Stimulated activated CD4-positive, alpha-beta T cell treated with anti-CD3 and anti-CD28 coated beads, Interleukin-2, amount 100 ng/mL, for 4 hours (primary cell): ENCODE data around the gene EXOC6B.
"Not testable (repeated sequence)": the region's sequence is repeated elsewhere in the genome, so short reads cannot be mapped to it uniquely, and the experiment has no call there.

Experiments used
- DNase-seq: peaks from one replicate; pipeline ENCODE4 v3.0.0-alpha.2; 2020; ENCODE audit warnings: low read depth

The EXOC6B gene

DNA sequence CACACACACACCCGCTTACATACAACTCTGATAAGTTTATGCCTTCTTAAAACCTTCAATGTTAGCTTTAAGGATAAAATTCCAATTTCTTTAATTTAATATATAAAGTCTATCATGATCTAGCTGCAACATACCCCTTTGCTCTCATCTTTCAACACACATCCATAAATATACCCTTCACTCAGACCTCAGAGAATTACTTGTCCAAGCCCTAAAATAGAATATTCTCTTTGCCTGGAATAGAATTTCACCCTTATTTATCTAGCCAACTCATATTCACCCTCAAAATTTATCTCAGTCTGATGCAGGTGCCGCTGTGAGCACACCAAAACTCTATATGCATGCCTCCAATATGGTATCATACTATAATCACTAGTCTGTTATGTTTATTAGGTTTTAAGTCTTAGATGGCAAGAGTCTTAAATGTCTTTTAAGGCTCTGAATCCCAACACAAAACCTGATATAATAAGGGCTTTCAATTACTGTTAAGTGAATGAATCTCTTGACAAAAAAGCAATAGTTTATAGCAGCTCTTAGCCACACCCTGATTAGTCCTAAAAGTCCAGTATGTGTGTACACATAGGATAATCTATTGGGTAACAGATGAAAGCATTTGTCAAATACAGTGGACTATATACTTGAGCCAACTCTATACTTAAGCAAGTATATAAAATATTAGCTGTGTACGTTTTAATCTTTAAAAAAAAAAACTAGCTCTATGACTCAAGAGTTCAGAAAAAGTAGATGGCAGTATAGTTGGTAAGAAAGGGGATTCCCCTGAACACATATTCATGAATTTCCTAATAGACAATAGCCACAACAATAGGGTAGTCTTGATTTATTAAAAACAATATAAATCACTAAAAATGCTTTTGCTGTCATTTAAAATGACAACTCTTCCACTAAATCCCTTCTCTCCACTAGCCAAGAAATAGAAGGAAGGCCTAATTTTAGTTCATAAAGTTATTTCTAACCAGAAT lies 144.5 kb downstream of the EXOC6B start:
- no peak for DNase-seq

DNA sequence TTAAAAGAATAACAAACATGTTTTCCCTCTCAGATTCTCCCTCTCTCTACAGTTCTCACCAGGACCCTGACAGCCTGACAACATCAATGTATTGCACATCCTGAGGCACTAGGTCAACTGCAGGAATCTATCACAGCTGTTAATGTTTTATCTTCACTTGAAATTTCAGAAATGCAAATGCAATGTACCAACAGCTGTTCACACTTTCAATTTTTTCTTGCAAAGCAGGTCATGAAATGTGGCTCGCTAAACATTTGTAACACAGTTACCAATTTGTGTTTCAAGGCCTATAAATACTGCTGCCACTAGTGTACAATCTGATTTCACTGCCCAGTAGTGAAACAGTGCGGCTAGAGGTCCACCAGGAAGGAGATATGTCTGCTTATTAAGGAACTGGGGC lies 147.8 kb downstream of the EXOC6B start:
- DNase-seq: no peak

DNA sequence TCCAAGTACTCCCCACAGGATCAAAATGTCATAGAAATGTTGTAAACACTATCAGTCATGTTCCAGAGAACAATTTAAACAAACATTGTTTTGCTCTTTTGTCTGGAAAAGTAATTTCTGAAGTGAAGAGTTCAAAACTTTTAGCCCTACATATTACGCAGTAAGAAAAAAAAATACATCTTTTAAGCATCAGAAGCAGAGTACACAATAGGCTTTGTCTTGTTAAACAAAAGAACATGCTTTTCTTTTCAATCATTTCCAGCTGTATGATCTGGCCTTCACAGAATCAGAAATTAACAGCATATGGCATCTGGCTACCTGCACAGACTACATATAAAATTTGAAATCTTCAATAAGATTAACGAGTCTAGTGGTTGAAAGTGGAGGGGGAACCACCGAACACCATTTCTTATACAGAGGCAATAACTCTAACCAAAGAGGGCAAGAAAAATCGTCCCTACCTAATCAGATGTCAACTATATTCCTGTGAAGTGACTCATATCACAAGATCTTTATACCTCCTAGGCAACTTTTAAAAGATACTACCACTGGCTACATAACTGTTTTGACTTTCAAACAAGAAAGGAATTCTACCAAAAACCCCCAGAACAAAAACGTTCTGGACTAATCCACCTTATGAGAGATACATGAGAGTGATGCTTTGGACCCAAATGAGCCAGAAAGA lies 149.3 kb downstream of the EXOC6B start:
- DNase-seq: no peak

DNA sequence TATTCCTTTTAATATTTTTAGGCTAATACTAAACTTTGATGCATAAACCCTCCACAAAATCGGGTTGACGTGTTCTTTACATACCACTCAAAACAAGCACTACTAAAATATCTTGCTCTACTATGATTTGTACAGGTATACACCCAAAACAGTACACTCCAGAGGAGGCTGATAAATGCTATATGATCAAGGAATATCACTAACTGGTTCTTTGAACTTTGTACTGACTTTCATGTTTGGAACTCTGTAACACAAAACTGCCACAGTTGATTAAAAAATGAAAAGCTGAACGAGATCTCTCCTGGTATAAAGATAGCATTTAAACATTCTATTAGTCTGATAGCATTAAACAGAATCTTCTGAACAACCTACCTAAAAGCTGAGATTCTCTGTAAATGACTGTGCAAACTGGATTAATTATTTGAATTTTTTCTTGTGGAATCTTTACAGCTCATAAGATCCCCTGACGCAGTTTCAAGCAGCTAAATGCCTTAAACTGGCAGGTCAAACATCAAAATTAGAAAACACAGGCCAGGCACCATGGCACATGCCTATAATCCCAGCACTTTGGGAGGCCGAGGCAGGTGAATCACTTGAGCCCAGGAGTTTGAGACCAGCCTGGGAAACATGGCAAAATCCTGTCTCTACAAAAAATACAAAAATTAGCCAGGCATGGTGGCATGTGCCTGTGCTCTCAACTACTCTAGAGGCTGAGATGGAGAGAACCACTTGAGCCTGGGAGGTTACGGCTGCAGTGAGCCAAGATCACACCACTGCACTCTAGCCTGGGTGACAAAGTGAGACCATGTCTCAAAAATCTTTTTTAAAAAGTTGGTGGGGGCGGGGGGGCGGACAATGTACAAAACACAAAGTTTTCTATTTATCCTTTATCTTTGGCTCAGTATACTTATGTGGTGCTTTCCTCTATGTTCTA lies 150.6 kb downstream of the EXOC6B start:
- DNase-seq: no peak

DNA sequence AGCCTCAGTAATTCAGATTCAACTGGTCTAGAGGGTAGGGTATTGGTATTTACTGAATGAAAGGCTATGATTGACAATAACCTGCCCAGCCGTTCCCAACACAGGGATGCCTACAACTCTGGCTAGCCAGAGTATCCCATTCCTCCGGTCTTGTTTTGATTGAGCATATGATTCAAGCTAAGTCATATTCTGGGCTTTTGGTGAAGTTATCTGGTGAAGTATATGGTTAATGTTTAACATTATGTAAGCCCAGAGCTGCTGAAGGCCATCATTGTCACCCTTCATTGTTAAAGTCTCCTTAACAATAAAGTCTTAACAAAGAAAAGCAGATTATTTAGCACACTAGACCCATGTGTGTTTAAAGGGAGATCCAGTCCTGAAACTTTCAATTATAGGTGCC lies 152.6 kb downstream of the EXOC6B start:
- no peak for DNase-seq

DNA sequence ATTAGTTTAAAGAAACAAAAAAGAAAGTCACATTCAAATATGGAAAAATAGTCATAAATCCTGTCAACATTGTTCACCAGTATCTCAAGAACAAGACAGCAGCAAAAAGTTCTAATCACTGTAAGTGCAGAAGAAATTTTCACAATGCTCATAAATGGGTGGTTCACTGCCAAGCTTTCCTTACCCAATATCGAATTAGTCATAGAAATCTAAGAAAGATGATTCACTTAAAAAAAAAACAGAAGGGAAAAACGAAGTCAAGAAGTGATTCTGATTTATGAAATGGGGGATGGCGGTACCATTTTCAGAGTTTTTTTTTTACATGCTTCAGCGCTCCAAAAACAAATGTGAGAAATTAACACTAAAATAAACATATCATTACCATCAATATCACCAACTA lies 156.7 kb downstream of the EXOC6B start:
- no peak for DNase-seq

DNA sequence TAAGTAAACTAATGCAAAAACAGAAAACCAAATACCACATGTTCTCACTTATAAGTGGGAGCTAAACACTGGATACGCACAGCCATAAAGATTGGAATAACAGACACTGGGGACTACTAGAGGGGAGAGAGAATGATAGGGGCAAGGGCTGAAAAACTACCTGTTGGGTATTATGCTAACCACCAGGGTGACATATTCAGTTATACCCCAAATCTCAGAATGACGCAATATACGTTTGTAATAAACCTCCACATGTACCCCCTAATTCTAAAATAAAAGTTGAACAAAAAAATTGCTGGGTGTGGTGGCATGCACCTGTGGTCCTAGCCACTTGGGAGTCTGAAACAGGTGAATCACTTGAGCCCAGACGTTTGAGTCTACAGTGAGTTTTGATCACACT lies 157.2 kb downstream of the EXOC6B start:
- DNase-seq: no peak

DNA sequence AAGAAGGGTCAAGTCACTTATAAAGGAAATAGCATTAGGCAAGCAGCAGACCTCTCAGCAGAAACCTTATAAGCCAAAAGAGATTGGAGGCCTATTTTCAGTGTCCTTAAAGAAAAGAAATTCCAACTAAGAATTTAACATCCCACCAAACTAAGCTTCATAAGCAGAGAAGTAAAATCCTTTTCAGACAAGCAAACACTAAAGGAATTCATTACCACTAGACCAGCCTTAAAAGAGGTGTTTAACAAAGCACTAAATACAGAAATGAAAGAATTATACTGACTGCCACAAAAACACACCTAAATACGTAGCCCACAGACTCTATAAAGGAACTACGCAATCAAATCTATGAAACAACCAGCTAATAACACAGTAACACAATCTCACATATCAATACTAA lies 160.4 kb downstream of the EXOC6B start:
- DNase-seq: no peak

DNA sequence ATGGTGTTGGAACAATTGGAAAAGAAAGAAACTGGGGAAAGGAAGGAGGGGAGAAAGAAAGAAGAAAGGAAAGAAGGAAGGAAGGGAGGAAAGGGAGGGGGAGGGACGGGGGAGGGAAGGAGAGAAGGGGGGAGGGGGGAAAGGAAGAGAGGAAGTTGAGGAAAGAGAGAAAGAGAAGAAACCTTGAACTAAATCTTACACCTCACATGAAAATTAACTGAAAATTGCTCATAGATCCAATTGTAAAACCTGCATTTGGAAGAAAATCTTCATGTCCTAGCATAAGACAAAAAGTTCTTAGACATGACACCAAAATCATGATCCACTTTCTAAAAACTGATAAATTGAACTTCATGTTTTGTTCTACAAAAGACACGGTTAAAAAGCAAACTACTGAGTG lies 163.8 kb downstream of the EXOC6B start:
- no peak for DNase-seq

DNA sequence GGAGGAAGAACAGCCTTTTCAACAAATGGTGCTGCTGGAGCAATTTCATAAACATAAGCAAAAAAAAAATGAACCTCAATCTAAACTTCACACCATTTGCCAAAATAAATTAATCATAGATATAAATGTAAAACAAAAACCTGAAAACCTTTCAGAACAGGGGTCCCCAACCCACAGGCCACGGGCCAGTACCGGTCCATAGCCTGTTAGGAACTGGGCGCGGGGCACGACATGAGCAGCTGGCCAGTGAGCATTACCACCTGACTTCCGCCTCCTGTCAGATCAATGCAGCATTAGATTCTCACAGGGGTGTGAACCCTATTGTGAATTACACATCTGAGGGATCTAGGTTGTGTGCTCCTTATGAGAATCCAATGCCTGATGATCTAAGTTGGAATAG lies 176.0 kb downstream of the EXOC6B start:
- no peak for DNase-seq

DNA sequence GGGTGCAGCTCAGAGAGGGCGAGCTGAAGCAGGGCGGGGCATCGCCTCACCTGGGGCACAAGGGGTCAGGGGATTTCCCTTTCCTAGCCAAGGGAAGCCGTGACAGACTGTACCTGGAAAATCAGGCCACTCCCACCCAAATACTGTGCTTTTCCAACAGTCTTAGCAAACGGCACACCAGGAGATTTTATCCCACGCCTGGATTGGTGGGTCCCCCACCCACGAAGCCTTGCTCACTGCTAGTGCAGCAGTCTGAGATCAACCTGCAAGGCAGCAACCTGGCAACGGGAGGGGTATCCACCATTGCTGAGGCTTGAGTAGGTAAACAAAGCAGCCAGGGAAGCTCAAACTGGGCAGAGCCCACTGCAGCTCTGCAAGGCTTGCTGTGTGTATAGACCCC lies 184.6 kb downstream of the EXOC6B start:
- DNase-seq: not testable (repeated sequence)

DNA sequence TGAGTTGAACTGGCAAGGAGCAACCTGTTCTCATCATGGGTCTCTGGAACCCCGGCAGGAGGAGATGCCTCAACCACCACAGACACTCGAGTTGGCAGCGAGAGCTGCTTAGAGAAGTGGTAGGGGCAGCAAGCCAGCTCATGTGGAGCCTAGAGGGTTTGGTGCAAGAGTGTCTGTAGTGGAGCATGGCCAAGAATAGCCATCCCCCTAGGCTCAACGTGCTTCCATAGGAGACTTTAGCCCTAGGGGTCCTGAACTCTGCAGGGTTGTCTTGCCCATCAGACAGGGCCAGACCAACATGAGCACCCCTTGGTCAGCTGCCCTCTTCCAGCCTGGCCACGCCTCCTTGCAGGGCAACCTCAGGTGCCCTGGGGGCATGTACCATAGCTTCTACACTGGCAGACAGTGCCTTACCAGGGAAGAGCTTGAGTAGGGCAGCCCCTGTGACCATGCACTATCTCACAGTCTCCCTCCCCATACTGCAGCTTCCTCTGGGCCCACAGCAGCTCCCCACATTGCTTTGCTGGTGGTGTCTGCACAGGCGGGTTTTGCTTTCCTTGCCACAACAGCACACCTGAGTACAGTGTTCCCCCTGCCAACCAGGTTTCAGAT lies 187.1 kb downstream of the EXOC6B start:
- DNase-seq: no peak

DNA sequence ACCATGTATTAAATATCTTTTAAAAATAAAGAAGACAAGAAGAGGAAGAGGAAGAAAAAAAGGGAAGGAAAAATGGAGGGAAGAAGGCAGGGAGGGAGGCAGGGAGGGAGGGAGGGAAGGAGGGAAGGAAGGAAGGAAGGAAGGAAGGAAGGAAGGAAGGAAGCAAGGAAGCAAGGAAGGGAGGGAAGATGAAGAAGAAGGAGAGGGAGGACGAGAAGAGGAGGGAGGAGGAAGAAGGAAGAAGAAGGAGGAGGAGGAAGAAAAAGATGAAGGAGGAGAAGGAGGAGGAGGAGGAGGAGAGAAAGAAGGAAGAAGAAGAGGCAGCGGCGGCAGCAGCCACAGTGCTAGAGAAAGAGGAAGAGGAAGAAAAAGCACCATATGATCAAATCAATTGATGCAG lies 189.6 kb downstream of the EXOC6B start:
- DNase-seq: no peak

DNA sequence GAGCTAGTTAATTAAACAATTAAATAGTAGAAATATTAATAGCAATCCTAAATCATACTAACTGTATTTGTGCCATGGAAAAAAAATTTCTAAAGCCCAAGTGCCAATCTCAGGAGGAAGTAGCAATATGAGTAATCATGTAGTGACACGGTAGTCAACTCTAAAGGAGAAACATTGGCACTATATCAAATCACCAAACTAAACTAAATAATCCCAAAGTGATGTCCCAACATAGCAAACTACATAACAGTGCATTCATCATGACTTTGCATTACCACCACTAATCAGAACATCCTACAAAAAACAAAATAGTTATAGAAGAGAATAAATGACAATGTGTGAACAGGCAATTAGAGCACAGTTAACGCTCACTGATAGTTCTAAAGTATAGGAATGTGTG lies 195.1 kb downstream of the EXOC6B start:
- no peak for DNase-seq

DNA sequence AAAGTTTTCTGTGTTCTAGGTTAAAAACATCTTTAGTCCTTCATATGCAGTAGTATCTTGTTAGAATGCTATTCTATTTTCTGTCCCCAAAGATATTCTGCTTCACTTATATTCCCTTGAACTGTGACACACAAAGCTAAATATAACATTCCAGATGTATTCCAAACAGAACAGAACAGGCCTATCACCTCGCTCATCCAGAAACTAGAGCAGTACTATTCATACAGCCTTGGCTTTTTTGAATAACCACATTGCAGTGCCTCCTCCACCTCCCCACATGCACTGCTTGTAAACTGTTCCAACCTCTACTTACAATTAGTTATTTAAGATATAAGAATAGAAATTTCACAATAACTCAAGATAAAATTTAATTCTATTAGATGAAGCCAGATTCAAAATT lies 196.8 kb downstream of the EXOC6B start:
- no peak for DNase-seq

DNA sequence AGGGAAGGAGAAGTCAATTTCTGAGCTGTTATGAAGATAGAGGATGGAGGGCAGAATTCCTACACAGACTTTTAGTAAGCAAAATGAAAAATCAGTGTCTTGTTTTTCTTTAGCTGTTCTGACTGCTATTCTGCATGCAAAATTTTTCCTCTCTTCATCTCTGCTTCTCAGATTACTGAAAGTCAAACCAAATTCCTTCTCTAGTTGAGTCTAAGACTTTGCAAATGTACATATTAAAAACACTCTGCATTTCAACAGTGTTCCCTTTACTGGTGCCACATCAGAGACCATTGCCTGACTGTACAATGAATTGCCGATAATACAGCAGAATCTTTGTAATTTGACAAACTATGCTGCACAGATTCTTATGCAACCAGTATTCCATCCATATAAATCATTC lies 198.8 kb downstream of the EXOC6B start:
- DNase-seq: no peak

DNA sequence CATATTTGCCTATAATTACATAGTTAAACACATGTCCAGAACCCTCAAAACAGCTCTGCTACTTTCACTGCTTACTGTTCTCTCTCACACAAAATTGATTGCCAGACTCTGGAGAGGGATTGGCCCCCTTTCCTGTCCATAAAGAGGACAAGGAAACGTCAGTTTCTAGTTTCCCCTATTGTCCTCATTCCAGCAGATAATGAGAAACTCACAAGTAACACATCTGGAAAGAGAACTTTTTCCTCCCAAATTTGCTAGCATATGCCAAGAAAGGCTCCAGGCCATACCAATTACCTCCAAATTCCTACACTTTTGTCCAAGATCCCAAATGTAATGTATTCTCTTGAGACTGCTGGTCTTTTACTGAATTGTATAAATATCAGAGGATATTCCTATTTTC lies 200.5 kb downstream of the EXOC6B start:
- DNase-seq: no peak

DNA sequence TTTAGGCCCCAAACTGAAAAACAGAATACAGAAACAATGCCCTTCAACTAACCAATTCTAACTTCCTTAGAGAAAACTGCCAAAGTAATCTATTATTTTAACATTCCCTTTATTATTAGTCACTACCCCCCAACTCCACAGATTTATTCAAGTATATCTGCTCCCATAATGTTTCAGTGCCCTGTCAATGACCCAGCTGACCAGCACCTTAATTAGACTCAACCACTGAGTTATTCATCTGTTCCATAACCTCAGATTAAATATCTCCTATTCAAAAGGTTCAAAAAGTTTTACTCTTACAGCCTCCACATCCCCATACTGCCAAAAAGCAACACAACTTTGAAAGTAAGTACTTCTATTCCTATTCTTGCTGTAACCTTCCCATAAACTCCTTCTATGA lies 202.4 kb downstream of the EXOC6B start:
- DNase-seq: no peak

DNA sequence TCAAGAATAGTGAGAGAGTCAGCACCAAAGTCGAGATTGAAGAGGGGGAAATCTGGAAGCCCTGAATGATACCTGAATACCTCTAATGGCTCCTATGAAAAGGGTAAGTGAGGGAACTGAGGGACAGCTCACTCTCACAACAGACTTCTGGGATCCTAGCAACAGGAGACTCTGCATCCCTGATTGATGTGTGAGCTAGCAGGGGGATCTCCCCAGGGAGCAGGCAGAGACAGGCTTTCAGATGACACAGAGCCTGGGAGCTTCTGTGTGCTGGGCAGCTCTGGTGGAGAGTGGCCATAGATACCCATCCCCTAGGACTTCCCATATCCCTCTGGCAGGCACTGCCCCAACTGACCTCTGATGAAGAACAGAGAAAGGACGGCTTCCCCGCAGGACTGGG lies 206.2 kb downstream of the EXOC6B start:
- DNase-seq: no peak

DNA sequence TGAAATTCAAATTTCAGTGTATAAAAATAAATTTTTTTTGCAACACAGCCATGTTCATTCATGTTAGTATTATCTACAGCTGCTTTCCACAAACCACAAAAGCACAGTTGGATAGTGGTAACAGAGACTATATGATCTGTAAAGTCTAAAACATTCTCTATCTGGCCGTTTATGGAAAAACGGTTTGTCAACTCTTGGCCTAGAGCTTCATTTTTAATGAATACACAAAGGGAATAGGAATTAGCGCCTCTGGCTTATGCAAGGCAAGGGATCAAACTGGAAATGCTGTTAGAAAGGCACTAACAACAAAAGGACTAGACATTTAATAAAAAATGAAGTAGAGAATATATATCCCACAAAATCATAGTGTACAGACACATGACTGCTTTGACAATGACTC lies 211.9 kb downstream of the EXOC6B start:
- no peak for DNase-seq

DNA sequence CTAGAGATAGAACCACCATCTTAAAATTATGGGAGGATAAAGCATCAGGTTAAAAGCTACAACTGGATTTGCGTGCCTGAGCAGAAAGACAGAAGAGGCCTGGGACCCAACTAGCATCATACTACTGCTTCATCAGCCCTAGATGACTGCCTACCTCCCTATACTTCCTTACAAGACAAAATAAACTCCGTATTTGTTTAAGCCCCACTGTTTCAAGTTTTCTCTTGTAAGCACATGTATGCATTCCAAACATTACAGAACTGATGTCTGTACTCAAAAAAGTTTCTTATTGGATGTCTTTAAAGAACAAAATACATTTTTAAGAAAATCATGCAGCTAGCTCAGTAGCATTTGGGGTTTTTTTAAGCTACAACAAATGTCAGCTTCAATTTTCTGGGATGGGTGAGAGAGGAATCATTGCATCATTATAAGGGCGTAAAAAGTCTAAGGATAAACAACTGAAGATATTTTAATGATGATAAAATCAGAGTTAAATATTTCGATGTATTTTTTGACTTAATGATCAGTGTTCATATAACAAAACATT lies 213.1 kb downstream of the EXOC6B start:
- DNase-seq: no peak

DNA sequence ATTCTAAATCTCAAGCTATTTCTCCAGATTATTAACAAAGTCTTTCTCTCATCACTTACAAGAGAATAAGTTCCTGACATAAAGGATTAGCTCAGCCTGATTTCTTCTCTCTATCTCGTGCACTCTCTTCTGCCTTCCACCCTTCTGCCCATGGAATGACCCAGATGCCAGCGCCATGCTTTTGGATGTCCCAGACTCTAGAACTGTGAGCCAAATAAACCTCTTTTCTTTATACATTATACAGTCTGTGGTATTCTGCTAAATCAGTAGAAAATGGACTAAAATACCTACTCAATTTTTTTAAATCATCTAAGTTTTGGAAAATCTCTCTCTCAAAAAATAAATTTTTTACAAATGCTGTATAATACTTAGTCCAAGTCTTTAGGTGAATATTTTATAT lies 218.6 kb downstream of the EXOC6B start:
- DNase-seq: no peak
